HG03442 (cell line): Measurements from ENCODE around the gene PPARG.
"Not testable (repeated sequence)": the region's sequence is repeated elsewhere in the genome, so short reads cannot be mapped to it uniquely, and the experiment has no call there.

ENCODE experiments used
- ATAC-seq: cut with Tn5 transposase; IDR thresholded peaks from one replicate; pipeline ENCODE4 v1.9.1; 2021; ENCODE audit warnings: mild to moderate bottlenecking, moderate library complexity; ENCODE audit not compliant: unreplicated experiment

PPARG gene

DNA sequence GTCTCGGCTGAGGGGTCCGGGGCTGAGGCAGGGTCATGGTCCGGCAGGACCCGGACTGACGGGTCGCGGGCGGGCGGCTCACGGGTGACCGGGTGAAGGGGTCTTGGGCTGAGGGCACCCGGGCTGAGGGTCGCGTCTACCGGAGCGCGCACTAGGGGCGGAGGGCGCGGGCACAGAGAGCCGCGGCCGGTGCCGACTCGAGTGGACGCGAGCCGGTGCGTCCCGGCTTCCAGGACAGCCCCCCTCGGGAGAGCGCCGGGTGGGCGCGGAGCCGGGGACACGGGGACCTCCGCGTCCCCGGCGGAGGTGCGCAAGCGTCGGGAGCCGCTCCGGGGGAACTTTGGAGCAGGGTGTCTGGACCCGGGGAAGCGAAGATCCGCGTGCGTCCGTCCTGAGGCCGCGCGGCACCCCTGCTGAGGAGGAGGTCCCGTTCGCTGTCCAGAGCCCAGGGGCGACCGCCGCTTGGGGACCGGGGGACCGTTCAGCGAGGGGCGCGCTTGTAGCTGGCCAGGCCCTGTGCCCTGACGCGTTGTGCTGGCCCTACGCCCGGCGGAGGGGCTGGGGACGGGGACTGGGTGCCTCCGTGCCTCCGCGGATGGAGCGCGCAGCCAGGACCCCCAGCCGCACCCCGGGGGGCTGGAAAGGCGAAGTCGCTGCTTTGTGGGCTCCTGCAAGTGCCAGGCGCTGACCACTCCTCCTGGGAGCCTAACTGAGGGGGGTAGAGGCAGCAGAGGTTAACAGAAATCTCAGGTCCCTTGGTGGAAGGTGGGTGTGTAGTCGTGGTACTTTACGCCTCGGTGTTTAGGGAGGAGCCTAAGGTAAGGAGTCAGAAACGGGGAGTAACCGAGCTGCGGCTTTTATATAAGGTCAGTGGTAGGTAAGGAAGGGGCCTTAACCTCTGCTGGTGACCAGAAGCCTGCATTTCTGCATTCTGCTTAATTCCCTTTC, at the start of gene PPARG:
TSS of gene PPARG (plus strand) at position 889 of the 948 bp plus-strand sequence. CDS start 90,642 bp downstream, outside the sequence.
- ATAC-seq: no peak

DNA sequence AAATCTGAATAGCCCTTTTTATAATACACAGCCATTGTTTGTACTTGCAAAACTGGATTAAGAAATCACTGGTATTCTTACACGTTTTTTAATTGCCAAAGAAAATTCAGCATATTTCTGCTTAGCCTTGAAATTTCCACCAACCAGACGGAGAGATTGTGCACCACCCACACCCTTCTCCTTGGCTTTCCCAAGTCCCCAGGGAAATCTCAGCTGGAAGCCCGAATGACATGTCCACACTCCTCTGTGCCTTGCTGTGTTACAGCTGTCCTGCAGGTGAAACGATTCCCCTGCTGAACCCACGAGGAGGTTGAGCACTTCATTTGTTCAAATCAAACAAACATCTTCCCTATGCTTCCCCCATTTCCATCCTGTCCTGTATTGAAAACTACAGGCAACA, 49.6 kb upstream of the PPARG start:
- no peak for ATAC-seq

DNA sequence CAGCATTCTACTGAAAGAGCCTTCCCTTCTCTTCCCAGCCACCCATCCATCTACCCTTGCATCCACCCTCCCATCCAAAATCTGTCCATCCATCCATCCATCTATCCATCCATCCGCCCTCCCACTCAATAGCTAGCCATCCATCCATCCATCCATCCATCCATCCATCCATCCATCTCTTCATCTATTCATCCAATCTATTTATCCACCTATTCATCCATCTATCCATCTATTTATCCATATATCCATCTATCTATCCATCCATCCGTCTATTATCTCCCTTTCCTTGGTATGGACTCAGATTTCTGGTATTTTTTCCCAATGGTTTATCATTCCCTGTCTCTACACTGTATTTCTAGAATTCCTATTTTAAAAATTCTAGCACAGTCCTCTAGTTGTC, 46.1 kb upstream of the PPARG start:
- no peak for ATAC-seq

DNA sequence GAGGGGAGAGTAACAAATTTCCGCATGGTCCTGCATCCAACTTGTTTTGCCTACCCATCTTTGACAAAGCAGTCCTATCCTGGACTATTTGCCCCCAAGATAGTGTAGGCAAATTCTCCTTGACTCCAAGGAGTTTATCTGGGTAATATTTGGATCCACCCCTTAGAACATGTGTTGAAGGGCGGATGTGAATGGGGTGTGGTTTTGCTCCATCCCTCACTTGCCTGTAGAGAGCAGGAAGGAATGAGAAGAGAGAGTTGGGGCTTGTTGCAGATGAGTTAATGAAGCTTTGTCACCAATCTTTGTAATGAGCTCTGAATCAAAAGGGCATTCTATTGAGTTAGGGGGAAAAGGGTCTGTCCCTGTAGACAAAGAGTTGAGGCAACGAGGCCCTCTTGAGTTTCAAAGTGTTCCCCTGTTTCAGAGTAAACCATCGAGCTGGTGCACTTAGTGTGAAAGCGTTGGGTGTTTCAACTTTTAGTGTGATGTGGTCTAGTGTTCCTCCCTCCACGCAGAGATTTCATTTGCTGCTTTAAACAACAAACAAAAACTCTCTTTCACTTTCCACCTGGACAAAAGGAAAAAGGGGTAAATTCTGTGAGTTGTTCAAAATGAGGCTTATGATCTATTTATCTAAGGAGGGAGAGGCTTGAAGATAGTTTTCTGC, 42.2 kb upstream of the PPARG start:
- no peak for ATAC-seq

DNA sequence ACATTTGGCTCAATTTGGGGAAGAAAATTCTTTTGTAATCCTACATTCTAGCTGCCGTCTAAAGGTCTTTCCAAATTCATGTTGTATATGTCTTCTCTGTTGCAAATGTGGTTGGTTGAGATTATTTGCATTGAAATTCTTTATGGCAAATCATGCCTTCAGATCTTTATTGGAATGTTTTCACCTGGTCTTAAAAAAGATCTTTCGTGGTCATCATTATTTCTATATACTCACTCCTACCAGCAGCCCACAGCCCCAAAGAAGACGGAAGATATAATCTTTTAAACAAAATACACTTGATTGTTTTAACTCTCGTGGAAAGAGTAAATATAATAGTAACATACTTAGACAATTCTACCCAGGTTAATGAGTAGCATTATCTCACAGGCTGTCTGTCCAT, 41.5 kb upstream of the PPARG start:
- no peak for ATAC-seq

DNA sequence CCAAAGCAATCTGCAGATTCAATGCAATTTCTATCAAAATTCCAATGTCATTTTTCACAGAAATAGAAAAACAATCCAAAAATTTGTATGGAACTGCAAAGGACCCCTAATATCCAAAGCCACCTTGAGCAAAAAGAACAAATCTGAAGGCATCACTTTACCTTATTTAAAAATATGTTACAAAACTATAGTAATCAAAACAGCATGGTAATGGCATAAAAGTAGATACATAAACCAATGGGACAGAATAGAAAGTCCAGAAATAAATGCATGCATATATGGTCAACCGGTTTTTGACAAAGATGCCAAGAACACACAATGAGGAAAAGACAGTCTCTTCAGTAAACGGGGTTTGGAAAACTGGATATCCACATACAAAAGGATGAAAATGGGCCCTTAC, 39.4 kb upstream of the PPARG start:
- no peak for ATAC-seq

DNA sequence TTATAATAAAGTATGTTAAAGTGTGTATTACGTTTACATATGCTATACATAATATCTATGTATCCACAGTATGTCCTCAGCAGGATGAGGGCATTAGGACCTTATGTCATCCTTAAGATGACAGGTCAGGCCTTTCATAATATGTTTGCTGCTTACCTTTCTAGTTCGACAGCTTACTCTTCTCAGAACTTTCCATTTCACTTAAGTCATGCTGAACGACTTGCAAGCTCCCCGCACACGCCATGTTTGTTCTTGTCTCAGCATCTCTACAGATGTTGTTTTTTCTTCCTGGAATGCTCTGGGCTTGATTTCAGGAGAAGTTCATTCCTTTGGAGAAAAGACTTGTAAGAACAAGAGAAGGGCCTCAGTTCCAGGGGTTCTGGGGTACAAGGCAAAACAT, 36.0 kb upstream of the PPARG start:
- ATAC-seq: no peak

DNA sequence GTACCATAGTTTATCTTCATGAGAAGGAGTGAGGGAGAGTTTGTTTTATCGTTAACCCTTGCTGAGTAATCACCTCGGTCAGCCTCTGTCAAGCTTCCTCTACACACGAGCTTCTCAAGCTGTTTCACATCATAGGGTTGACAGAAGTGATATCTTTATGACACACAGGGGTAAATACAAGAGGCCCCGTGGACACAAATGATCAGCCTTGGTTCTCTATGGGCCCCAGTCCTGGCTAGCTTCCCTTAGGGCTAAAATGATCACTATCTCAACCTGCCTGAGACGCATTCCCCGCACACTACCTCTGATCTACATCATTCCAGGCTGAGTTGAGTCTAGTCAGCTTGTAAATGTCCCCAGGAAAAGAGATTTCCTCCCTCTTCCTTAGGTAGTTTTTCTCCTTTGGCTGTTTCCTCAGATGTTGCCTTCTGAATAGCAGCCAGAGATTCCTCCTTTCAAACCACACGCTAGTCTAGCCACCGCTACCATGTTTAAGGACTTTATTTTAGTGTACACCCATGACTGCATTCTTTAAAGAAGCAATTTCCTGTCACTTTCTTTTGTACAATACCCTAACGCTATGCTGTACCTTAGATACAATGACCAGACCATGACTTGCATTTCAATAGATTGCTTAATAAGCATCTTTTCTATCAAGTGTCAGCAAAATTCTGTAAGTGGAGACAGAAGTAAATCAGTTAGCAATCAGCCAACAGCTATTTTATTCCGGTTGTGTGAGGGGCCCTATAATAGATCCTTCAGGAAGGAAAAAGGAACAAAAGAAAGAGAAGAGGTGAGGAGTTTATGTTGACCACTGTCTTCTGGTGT, 35.1 kb upstream of the PPARG start:
- no peak for ATAC-seq

DNA sequence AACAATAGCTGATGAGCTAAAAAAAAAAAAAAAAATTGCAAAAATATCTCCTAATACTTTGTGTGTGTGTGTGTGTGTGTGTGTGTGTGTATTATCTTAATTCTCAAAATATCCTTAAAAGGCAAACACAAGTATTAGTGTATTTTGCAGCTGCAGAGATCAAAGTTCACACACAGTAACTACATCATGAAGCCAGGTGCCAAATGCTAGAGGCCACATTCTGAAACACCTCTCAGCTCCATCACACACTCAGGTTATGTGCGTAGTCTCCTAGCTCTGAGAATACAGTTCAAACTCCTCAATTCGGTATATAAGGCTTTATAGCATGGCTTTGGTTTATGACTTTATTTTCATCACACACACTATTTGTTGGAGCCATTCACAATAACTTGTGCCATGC, 33.5 kb upstream of the PPARG start:
- ATAC-seq: no peak

DNA sequence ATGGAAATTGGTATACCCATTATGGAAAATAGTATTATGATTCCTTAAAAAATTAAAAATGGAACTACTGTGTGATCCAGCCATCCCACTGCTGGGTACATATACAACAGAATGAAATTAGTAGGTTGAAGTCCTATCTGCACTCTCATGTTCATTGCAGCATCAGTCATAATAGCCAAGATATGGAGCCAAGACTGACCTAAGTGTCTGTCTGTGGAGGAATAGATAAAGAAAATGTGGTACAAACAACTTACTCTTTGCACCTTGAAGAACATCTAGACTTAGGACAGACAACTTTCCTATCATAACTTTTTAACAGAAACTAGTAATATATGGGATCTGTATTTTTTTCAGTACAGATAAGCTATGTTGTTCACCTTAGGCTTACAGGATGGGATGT, 30.0 kb upstream of the PPARG start:
- no peak for ATAC-seq

DNA sequence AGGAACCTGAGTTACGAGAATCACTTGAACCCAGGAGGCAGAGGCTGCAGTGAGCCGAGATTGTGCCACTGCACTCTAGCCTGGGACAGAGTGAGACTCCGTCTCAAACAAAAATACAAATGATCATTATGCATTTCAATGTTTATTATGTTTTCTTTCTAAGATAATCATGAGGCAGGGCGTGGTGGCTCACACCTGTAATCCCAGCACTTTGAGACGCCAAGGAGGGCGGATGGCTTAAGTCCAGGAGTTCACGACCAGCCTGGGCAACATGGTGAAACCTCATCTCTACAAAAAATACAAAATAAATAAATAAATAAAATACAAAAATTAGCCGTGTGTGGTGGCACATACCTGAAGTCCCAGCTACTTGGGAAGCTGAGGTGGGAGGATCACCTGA, 26.7 kb upstream of the PPARG start:
- ATAC-seq: not testable (repeated sequence)

DNA sequence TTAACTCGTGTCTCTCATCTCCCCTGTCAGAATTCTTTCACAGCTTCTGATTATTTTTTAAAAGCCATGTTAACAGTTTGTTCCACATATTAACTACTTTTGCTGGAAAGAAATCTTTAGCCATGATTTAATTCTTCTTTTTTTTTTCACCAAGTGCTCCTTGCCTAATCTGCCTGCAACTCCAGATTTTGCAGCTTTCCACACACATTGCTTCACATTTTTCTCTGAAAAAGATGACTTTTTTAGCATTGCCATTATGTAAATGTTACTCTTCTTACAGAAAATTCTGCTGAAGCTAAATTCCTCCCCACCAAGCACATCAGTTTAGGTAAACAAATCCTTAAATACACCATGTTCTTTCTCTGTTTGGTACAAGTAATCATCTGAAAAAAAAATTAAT, 23.4 kb upstream of the PPARG start:
- ATAC-seq: no peak

DNA sequence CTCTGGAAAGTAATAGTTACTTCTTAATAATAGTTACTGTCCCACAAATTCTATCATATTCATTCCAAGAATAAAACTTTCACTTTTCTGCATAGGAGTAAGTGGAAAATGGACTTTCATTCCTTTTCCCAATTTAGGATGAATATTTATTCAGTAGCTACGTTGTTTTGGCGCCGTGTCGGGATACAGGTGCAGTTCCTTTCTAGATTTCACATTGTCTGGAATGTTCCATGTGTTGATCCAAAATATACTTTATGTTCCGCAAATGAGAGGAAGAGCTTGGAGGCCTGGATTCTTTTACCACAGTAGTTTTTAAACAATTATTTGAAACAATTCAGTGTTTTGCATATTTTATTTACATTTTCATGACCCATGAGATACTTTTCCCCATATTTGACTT, 22.8 kb upstream of the PPARG start:
- ATAC-seq: no peak

DNA sequence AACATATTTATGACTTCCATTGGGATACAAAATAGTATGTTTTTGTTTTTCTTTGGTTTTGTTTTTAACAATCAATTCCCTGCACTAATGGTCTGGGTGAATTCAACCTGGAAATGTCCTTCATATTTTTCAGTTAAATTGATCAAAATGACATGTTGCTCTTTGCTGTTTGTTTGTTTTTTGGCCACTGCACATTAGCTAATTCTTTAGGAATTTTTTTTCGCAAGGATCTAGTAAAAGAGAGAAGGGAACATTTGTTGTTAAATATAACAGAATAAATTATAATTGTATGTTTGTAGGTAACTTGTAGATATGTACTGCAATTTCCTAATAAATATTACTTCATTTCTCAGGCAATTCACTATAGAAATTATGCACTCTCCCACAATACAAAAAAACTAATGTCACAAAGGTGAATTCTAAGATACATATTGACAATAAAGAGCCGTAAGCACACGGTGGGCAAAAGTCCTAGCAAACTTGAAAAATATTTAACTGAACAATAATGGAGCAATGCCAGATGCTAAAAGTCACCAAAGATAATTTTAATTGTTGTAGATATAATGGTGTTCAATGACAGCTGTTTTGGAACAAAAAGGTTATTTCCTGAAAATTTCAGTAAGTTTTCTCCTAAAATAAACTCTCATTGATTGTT, 21.4 kb upstream of the PPARG start:
- ATAC-seq: no peak

DNA sequence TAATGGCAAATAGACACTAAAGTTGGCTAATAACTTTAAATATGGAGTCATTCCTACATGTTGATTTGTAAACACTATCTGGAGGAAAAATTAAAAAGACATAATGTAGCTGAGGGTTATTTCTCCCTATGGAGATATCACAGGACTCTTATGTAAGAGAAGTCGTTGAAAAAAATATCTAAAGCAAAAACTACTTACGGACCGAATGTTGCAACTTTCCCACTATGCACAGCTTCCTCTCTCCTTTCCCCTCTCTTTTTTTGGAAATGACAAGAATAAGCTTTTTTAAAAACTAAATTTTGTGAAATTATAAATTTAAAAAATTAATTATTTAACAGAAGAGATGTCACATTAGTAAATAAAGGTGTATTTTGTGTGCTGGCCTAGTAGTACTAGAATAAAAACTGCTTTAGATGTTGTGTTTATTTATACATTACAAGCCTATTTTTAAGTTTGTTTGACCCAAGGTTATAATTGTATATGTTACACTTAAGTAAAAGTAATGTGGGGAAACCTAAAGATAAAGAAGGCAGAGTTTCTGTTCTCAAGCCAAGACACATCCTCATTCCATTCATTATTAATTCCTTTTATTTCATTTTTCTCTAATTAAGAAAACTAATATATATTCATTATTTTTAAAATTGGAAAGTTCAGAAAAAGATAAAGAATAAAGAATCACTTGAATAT, 20.7 kb upstream of the PPARG start:
- ATAC-seq: no peak

DNA sequence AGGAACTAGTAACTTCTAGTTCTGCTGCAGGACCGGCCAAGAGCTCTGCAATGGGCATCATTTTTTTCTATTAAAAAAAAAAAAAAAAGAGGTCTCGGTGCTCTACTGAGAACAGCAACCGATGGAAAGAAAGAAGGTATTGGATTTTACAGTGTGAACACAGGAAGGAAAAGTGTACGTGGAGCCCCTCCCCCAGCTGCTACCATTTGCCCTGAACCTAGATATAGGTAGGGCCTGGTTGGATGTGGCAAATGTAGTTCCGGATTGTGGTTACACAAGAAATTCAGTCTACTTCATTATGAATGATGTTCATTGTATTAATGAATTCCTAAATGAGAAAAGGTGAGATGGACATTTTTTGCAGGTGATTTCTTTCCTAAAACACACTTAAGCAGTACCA, 17.9 kb upstream of the PPARG start:
- ATAC-seq: no peak

DNA sequence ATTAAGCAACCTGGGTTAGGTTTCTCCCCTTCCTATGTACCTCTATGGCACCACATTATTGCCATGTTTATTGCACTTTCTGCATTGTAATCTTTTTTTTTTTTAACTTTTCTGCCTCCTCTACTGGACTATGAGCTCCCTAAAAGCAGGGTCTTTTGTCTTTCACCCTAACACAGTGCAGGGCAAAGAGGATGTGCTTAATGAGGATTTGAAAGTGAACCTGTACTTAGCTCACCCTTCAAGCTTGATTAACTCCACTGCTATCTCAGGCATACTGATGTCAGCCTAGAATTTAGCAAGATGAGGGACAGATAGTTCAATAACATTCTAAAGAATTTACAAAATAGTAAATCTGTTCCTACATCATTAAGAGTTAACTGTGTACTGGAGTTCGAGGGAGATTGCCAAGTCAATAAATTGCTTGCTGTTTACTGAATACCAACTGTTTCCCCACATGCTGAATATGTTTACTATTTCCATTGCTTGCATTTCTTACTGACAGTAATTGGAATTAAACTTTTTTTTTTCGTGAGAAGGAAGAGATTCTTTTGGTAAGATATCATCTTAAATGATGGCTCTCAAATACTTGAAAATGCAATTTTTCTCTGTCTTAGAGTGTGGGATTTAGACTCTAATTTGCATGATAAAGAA, 15.7 kb upstream of the PPARG start:
- peak; percentile 88 for ATAC-seq

DNA sequence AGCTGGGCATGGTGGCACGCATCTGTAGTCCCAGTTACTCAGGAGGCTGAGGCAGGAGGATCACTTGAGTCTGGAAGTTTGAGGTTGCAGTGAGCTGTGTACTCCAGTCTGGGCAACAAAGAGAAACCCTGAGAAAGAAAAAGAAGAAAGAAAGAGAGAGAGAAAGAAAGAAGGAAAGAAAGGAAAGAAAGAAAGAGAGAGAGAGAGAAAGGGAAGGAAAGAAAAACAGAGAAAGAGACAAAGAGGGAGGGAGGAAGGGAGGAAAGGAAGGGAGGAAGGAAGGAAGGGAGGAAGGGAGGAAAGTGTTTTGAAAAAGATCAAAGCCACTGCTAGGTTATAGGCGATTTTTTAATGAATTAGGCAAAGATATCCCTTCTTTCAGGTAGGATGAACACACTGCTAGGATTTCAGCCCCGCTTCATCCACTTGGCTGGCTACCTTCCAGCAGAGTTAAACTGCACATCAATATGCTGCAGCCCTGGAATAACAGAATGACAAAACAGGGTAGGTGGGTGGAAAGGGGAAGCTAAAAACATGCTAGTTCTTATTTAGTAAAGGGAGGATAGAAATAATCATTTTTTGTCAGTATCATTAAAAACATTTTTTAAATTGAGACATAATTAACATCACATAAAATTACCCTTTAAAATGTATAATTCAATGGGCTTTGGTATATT, 12.8 kb upstream of the PPARG start:
- ATAC-seq: no peak

DNA sequence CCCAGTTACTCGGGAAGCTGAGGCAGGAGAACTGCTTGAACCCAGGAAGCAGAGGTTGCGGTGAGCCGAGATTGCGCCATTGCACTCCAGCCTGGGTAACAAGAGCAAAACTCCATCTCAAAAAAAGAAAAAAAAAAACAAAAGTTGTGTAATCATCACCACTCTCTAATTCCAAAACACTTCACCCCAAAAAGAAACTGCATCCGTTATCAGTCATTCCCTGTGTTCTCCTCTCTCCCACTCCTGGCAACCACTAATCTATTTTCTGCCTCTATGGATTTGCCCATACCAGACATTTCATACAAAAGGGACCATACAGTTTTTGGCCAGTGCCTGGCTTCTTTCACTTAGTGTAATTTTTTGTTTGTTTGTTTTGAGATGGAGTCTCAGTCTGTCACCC, 12.0 kb upstream of the PPARG start:
- not testable (repeated sequence) for ATAC-seq
